Suprapubic skin (tissue), 4 donors: ENCODE data around the gene NBAS. TPM values are rescaled to one million over a fixed set of nuclear protein-coding genes. Genes with fewer than 3 reads are reported as not detected.

ENCODE experiments used
- DNase-seq, 2 donors: peaks; one replicate each; pipeline ENCODE4 v3.0.0-alpha.2; 2019; ENCODE audit warnings: low spot score in 2 of 2
- H3K27ac ChIP-seq: fragments of 200-600 bp; sonication (generic); one replicate; pipeline ENCODE4 v1.5.1; 2019
- H3K27me3 ChIP-seq: fragments of 200-600 bp; sonication (generic); one replicate; pipeline ENCODE4 v1.5.1; 2019
- H3K36me3 ChIP-seq: fragments of 200-600 bp; sonication (generic); one replicate; pipeline ENCODE4 v1.5.1; 2019
- H3K4me1 ChIP-seq: fragments of 200-600 bp; sonication (generic); one replicate; pipeline ENCODE4 v1.5.1; 2019
- H3K4me3 ChIP-seq: fragments of 200-600 bp; sonication (generic); one replicate; pipeline ENCODE4 v1.5.1; 2019; ENCODE audit warnings: mild to moderate bottlenecking
- H3K9me3 ChIP-seq: fragments of 200-600 bp; sonication (generic); one replicate; pipeline ENCODE4 v1.5.1; 2019
- CTCF ChIP-seq, 2 donors: fragments of 200-600 bp in 1 of 2; fragments of 450-650 bp in 1 of 2; sonication (generic) in 1 of 2; IDR thresholded peaks; one replicate each; pipeline ENCODE4 v1.5.1; 2016 to 2019; ENCODE audit warnings: antibody characterized with exemption in 2 of 2, mild to moderate bottlenecking in 1 of 2, moderate library complexity in 1 of 2
- EP300 ChIP-seq: sonication (generic); formaldehyde crosslinking; IDR thresholded peaks from one replicate; pipeline ENCODE4 v1.6.1; 2017; ENCODE audit warnings: antibody characterized with exemption
- POLR2A ChIP-seq, 2 donors: fragments of 450-650 bp; IDR thresholded peaks; one replicate each; pipeline ENCODE4 v1.6.1; 2017; ENCODE audit warnings: antibody characterized with exemption in 2 of 2, mild to moderate bottlenecking in 2 of 2, moderate library complexity in 2 of 2
- POLR2AphosphoS5 ChIP-seq, 3 donors: sonication (generic); formaldehyde crosslinking; IDR thresholded peaks; one replicate each; pipeline ENCODE4 v1.6.1; 2017; ENCODE audit warnings: antibody characterized with exemption in 3 of 3
- WGBS: methylation state at CpG from one replicate; pipeline ENCODE4 v1.1.5; 2018; 5-methylcytosine and 5-hydroxymethylcytosine counted together
- total RNA-seq, 4 donors: library from RNA; depleted of rRNA; stranded (reverse); fragments of >200 nt; gene quantifications; one replicate each; pipeline ENCODE4 v1.1.0, GENCODE V29; 2016

The NBAS gene
- total RNA-seq, 4 donors from 2014 or later = 44.4 to 48.4 (median 45.6) TPM

GRCh38 chr2:15595342-15595905 lies 34.3 kb upstream of the NBAS start:
- Histone ChIP-seq H3K27ac (no peak overlapping the region), H3K4me1 (peaks cover 26% of the 10 kb centered on the region), H3K27me3 (no peaks in the 10 kb centered on the region), H3K4me3 (no peak overlapping the region), H3K9me3 (no peaks in the 10 kb centered on the region), H3K36me3 (peaks cover 55% of the 10 kb centered on the region)
- no peak for DNase-seq
- 97% methylated on average over 6 of the region's 6 CpGs for WGBS
- TF ChIP-seq EP300 = no peak
- no peak for TF ChIP-seq CTCF (IDR thresholded peaks at IDR 0.05)
- no peak for TF ChIP-seq POLR2AphosphoS5 (IDR thresholded peaks at IDR 0.05)
- TF ChIP-seq POLR2A (IDR thresholded peaks at IDR 0.05) = no peak

GRCh38 chr2:15594291-15595256 lies 33.4 kb upstream of the NBAS start:
- no peaks in the 10 kb centered on the region for H3K9me3 ChIP-seq
- H3K27me3 ChIP-seq = no peaks in the 10 kb centered on the region
- peaks cover 26% of the 10 kb centered on the region for H3K4me1 ChIP-seq
- H3K36me3 ChIP-seq = peaks cover 47% of the 10 kb centered on the region
- DNase-seq = no peak
- H3K4me3 ChIP-seq = no peak overlapping the region
- H3K27ac ChIP-seq = no peak overlapping the region
- no peak for TF ChIP-seq EP300
- TF ChIP-seq POLR2AphosphoS5 (IDR thresholded peaks at IDR 0.05) = no peak
- no peak for TF ChIP-seq CTCF (IDR thresholded peaks at IDR 0.05)
- no peak for TF ChIP-seq POLR2A (IDR thresholded peaks at IDR 0.05)
- WGBS = 63% methylated on average over 5 of the region's 5 CpGs

GRCh38 chr2:15593327-15593705 lies 32.2 kb upstream of the NBAS start:
- Histone ChIP-seq H3K4me1 (peaks cover 26% of the 10 kb centered on the region), H3K27ac (no peak overlapping the region), H3K27me3 (no peaks in the 10 kb centered on the region), H3K36me3 (peaks cover 34% of the 10 kb centered on the region), H3K9me3 (no peaks in the 10 kb centered on the region), H3K4me3 (peak overlapping the region; percentile 84)
- DNase-seq = no peak
- WGBS = 78% methylated on average over 3 of the region's 3 CpGs
- TF ChIP-seq CTCF (IDR thresholded peaks at IDR 0.05) (no peak), POLR2AphosphoS5 (IDR thresholded peaks at IDR 0.05) (no peak), POLR2A (IDR thresholded peaks at IDR 0.05) (no peak), EP300 (no peak)

- no peaks in the 10 kb centered on the region for H3K9me3 ChIP-seq
- H3K4me3 ChIP-seq = peak within 1 kb of the TSS; percentile 84
- H3K27me3 ChIP-seq = no peaks in the 10 kb centered on the region
- H3K36me3 ChIP-seq = peaks cover 22% of the 10 kb centered on the region
- H3K27ac ChIP-seq = peak within 1 kb of the TSS; percentile 93
- no peak for TF ChIP-seq CTCF (IDR thresholded peaks at IDR 0.05)
- peak in 1 of 2 donors; percentile 24 for TF ChIP-seq POLR2A (IDR thresholded peaks at IDR 0.05)
- peak in 2 of 3 donors; percentile 16 to 93 for TF ChIP-seq POLR2AphosphoS5 (IDR thresholded peaks at IDR 0.05)
- peak; percentile 86 to 94 for DNase-seq
- 0% methylated on average over 20 of the region's 68 CpGs for WGBS
- peaks cover 26% of the 10 kb centered on the region for H3K4me1 ChIP-seq
Measured at GRCh38 chr2:15591692-15592463, 30.7 kb upstream of the NBAS start, which contains the start of gene DDX1. TSS of gene DDX1 (plus strand) at chr2:15591868. CDS start at chr2:15591934, 66 bp downstream.
